Suprapubic skin (tissue), 4 donors: ENCODE results near the gene GNB1.

ENCODE experiments used
- CTCF ChIP-seq, 2 donors: fragments of 200-600 bp in 1 of 2; fragments of 450-650 bp in 1 of 2; sonication (generic) in 1 of 2; IDR thresholded peaks; one replicate each; pipeline ENCODE4 v1.5.1; 2016 to 2019; ENCODE audit warnings: antibody characterized with exemption in 2 of 2, mild to moderate bottlenecking in 1 of 2, moderate library complexity in 1 of 2
- EP300 ChIP-seq: sonication (generic); formaldehyde crosslinking; IDR thresholded peaks from one replicate; pipeline ENCODE4 v1.6.1; 2017; ENCODE audit warnings: antibody characterized with exemption
- POLR2AphosphoS5 ChIP-seq, 3 donors: sonication (generic); formaldehyde crosslinking; IDR thresholded peaks; one replicate each; pipeline ENCODE4 v1.6.1; 2017; ENCODE audit warnings: antibody characterized with exemption in 3 of 3

GRCh38 chr1:1758692-1759455, 132.0 kb downstream of the GNB1 start:
- TF ChIP-seq CTCF (IDR thresholded peaks at IDR 0.05) (no peak), POLR2AphosphoS5 (IDR thresholded peaks at IDR 0.05) (peak in 1 of 3 donors; percentile 29), EP300 (no peak)
